CD4-positive, alpha-beta T cell (primary cell): ENCODE results near the gene FARS2. TPM values are rescaled to one million over a fixed set of nuclear protein-coding genes. Genes with fewer than 3 reads are reported as not detected.
"Not testable (repeated sequence)": the region's sequence is repeated elsewhere in the genome, so short reads cannot be mapped to it uniquely, and the experiment has no call there.

Source experiments
- ATAC-seq: fragments of 200-7000 bp; cut with Tn5 transposase; one replicate; pipeline ENCODE4 v1.10.0; 2022; ENCODE audit warnings: mild to moderate bottlenecking; ENCODE audit not compliant: poor library complexity
- CTCF ChIA-PET: fragments of 350-600 bp; sonication (Branson Sonifier 250); formaldehyde crosslinking; loops from one replicate; lab custom pipeline; 2021; ENCODE audit warnings: antibody characterized with exemption, inconsistent platforms; lab: Charles Lee
- POLR2A ChIA-PET: fragments of 350-600 bp; sonication (Branson Sonifier 250); formaldehyde crosslinking; loops from one replicate; lab custom pipeline; 2021; ENCODE audit warnings: antibody characterized with exemption, inconsistent platforms; lab: Charles Lee
- DNase-seq, 14 experiments: peaks; one replicate each; pipeline ENCODE4 v3.0.0-alpha.2; 2013 to 2020; ENCODE audit warnings: mixed read lengths in 2 of 14
- H3K27ac ChIP-seq, 2 donors: one replicate each; pipeline versions ENCODE4 v1.5.1 to v1.7.0; 2013; ENCODE audit warnings: low read length in 2 of 2, low read depth in 1 of 2, mild to moderate bottlenecking in 1 of 2
- H3K27me3 ChIP-seq, 2 experiments: 1 replicate in 1 of 2; 2 replicates in 1 of 2; pipeline versions ENCODE4 v1.6.1 to v1.7.0; 2013; ENCODE audit warnings: low read length in 2 of 2, control low read depth in 1 of 2, mild to moderate bottlenecking in 1 of 2, moderate library complexity in 1 of 2; ENCODE audit not compliant: insufficient read depth in 2 of 2, control insufficient read depth in 1 of 2
- H3K36me3 ChIP-seq: one replicate; pipeline ENCODE4 v1.6.1; 2013; ENCODE audit warnings: low read length, control low read depth; ENCODE audit not compliant: insufficient read depth
- H3K4me1 ChIP-seq: one replicate; pipeline ENCODE4 v1.6.1; 2013; ENCODE audit warnings: low read length, control low read depth; ENCODE audit not compliant: insufficient read depth
- H3K4me3 ChIP-seq: one replicate; pipeline ENCODE4 v1.5.1; 2013; ENCODE audit warnings: mild to moderate bottlenecking, low read length, moderate library complexity
- H3K9me3 ChIP-seq, 2 experiments: 1 replicate in 1 of 2; 2 replicates in 1 of 2; pipeline versions ENCODE4 v1.6.1 to v1.7.0; 2013; ENCODE audit warnings: low read length in 2 of 2, mild to moderate bottlenecking in 2 of 2, control low read depth in 1 of 2, moderate library complexity in 1 of 2; ENCODE audit not compliant: control insufficient read depth in 1 of 2, insufficient read depth in 1 of 2
- H3K27ac Mint-ChIP-seq: one replicate; pipeline ENCODE4 v1.8.0; 2020; ENCODE audit warnings: mixed read lengths
- H3K27me3 Mint-ChIP-seq: one replicate; pipeline ENCODE4 v1.8.0; 2021; ENCODE audit warnings: mixed read lengths
- H3K36me3 Mint-ChIP-seq: one replicate; pipeline ENCODE4 v1.8.0; 2021; ENCODE audit warnings: low read depth, mixed read lengths
- H3K4me1 Mint-ChIP-seq: one replicate; pipeline ENCODE4 v1.8.0; 2021; ENCODE audit warnings: low read depth, mixed read lengths
- H3K4me3 Mint-ChIP-seq: one replicate; pipeline ENCODE4 v1.8.0; 2020; ENCODE audit warnings: mild to moderate bottlenecking, mixed read lengths
- H3K9me3 Mint-ChIP-seq: one replicate; pipeline ENCODE4 v1.8.0; 2020; ENCODE audit warnings: mixed read lengths
- CTCF ChIP-seq: fragments of 200-600 bp; IDR thresholded peaks from one replicate; pipeline ENCODE4 v1.8.0; 2022; ENCODE audit warnings: antibody characterized with exemption, mild to moderate bottlenecking
- intact Hi-C, 2 experiments: fragments of 100-400 bp; cut with DNase I in 1 of 2; cut with micrococcal nuclease in 1 of 2; formaldehyde crosslinking; loops; one replicate each; pipeline versions ENCODE4 v1.15.1 to v1.9.0; 2023 to 2025; cut with DNase I, micrococcal nuclease
- total RNA-seq, 174 experiments: library from RNA in 2 of 174; stranded (reverse) in 2 of 174; gene quantifications; one replicate each; pipeline ENCODE4 v1.2.3 and lab custom pipeline; 2021 to 2026

The FARS2 gene
- total RNA-seq, 2 experiments from 2014 or later: 12.6 to 12.8 TPM

GRCh38 chr6:5652406-5653137 is 391.3 kb downstream of the FARS2 start:
- Mint-ChIP-seq H3K27ac (no peak overlapping the region), H3K4me1 (no peaks in the 10 kb centered on the region), H3K9me3 (no peaks in the 10 kb centered on the region), H3K27me3 (no peaks in the 10 kb centered on the region), H3K4me3 (no peak overlapping the region), H3K36me3 (peaks cover 39% of the 10 kb centered on the region)
- DNase-seq: no peak
- TF ChIP-seq CTCF: no peak
- no peak overlapping the region for H3K27ac ChIP-seq
- H3K4me1 ChIP-seq: no peaks in the 10 kb centered on the region
- ATAC-seq: no peak
- no peaks in the 10 kb centered on the region for H3K27me3 ChIP-seq
- H3K36me3 ChIP-seq: peaks cover 7% of the 10 kb centered on the region
- intact Hi-C loops: no loop called here
- ChIA-PET CTCF (no interaction called here), POLR2A (interaction anchor here (0.9 to 1.3 kb wide), 2 partner anchors 13 to 15 kb away, joined by 3 read pairs; no protein-coding TSS in a partner anchor)
- H3K4me3 ChIP-seq: no peak overlapping the region
- H3K9me3 ChIP-seq: no peaks in the 10 kb centered on the region

- Histone ChIP-seq H3K4me1 (no peaks in the 10 kb centered on the region), H3K27ac (no peak overlapping the region), H3K9me3 (no peaks in the 10 kb centered on the region), H3K36me3 (peaks cover 7% of the 10 kb centered on the region), H3K4me3 (no peak overlapping the region), H3K27me3 (no peaks in the 10 kb centered on the region)
- Mint-ChIP-seq H3K4me1 (no peaks in the 10 kb centered on the region), H3K4me3 (no peak overlapping the region), H3K27me3 (no peaks in the 10 kb centered on the region), H3K27ac (no peak overlapping the region), H3K36me3 (peaks cover 39% of the 10 kb centered on the region), H3K9me3 (no peaks in the 10 kb centered on the region)
- DNase-seq: no peak
- CTCF ChIA-PET: no interaction called here
- intact Hi-C loops: no loop called here
- POLR2A ChIA-PET: interaction anchor here (0.6 kb wide), 1 partner anchor 14 kb away, joined by 4 read pairs; no protein-coding TSS in a partner anchor
- no peak for TF ChIP-seq CTCF
- ATAC-seq: no peak
Measured at GRCh38 chr6:5653801-5654200, 392.5 kb downstream of the FARS2 start.

- Histone ChIP-seq H3K9me3 (no peaks in the 10 kb centered on the region), H3K4me3 (no peak overlapping the region), H3K27me3 (no peaks in the 10 kb centered on the region), H3K27ac (no peak overlapping the region), H3K36me3 (peaks cover 7% of the 10 kb centered on the region), H3K4me1 (no peaks in the 10 kb centered on the region)
- Mint-ChIP-seq H3K27ac (no peak overlapping the region), H3K4me1 (peaks cover 6% of the 10 kb centered on the region), H3K4me3 (no peak overlapping the region), H3K36me3 (peaks cover 39% of the 10 kb centered on the region), H3K27me3 (no peaks in the 10 kb centered on the region), H3K9me3 (no peaks in the 10 kb centered on the region)
- ChIA-PET CTCF (no interaction called here), POLR2A (no interaction called here)
- no peak for DNase-seq
- ATAC-seq: no peak
- TF ChIP-seq CTCF: no peak
- intact Hi-C loops: no loop called here
Measured at GRCh38 chr6:5656226-5656625, 394.9 kb downstream of the FARS2 start.

GRCh38 chr6:5656695-5657094 is 395.4 kb downstream of the FARS2 start:
- H3K4me3 Mint-ChIP-seq, H3K27me3 Mint-ChIP-seq, H3K27ac ChIP-seq, H3K9me3 ChIP-seq, H3K27me3 ChIP-seq, H3K4me1 ChIP-seq, intact Hi-C loops, H3K36me3 ChIP-seq, POLR2A ChIA-PET, H3K4me3 ChIP-seq, H3K9me3 Mint-ChIP-seq, H3K27ac Mint-ChIP-seq, ATAC-seq, DNase-seq, CTCF ChIA-PET: not testable (repeated sequence)
- Mint-ChIP-seq H3K4me1 (peaks cover 11% of the 10 kb centered on the region), H3K36me3 (peaks cover 38% of the 10 kb centered on the region)
